HS-27A (cell line): ENCODE data around the gene KLHL29.

ENCODE experiments used
- DNase-seq: peaks from one replicate; pipeline ENCODE4 v3.0.0-alpha.2; 2012; ENCODE audit warnings: low read depth, missing footprints

The KLHL29 gene

GRCh38 chr2:23571085-23571484 lies 186.1 kb downstream of the KLHL29 start:
- no peak for DNase-seq

GRCh38 chr2:23571527-23572282 lies 186.7 kb downstream of the KLHL29 start:
- DNase-seq: no peak

- DNase-seq: no peak
Measured at GRCh38 chr2:23574919-23575654, 190.1 kb downstream of the KLHL29 start.

GRCh38 chr2:23578964-23579671 lies 194.1 kb downstream of the KLHL29 start:
- no peak for DNase-seq

GRCh38 chr2:23579674-23580073 lies 194.7 kb downstream of the KLHL29 start:
- DNase-seq: no peak

- no peak for DNase-seq
Measured at GRCh38 chr2:23583467-23583866, 198.5 kb downstream of the KLHL29 start.

- no peak for DNase-seq
Measured at GRCh38 chr2:23584054-23584745, 199.2 kb downstream of the KLHL29 start.

GRCh38 chr2:23585273-23586170 lies 200.5 kb downstream of the KLHL29 start:
- DNase-seq: no peak

GRCh38 chr2:23586741-23587306 lies 201.8 kb downstream of the KLHL29 start:
- DNase-seq: no peak

GRCh38 chr2:23587341-23587880 lies 202.4 kb downstream of the KLHL29 start:
- DNase-seq: no peak

GRCh38 chr2:23588106-23588505 lies 203.1 kb downstream of the KLHL29 start:
- DNase-seq: no peak

GRCh38 chr2:23588508-23589201 lies 203.7 kb downstream of the KLHL29 start:
- DNase-seq: no peak

- no peak for DNase-seq
Measured at GRCh38 chr2:23589220-23589647, 204.3 kb downstream of the KLHL29 start.

- no peak for DNase-seq
Measured at GRCh38 chr2:23589739-23590138, 204.8 kb downstream of the KLHL29 start.

GRCh38 chr2:23590241-23590869 lies 205.4 kb downstream of the KLHL29 start:
- no peak for DNase-seq

GRCh38 chr2:23591111-23591510 lies 206.1 kb downstream of the KLHL29 start:
- no peak for DNase-seq

GRCh38 chr2:23592061-23592685 lies 207.2 kb downstream of the KLHL29 start:
- DNase-seq: no peak

- DNase-seq: no peak
Measured at GRCh38 chr2:23592898-23593751, 208.1 kb downstream of the KLHL29 start.
